Measurements from ENCODE around the gene CDH4.

The CDH4 gene

DNA sequence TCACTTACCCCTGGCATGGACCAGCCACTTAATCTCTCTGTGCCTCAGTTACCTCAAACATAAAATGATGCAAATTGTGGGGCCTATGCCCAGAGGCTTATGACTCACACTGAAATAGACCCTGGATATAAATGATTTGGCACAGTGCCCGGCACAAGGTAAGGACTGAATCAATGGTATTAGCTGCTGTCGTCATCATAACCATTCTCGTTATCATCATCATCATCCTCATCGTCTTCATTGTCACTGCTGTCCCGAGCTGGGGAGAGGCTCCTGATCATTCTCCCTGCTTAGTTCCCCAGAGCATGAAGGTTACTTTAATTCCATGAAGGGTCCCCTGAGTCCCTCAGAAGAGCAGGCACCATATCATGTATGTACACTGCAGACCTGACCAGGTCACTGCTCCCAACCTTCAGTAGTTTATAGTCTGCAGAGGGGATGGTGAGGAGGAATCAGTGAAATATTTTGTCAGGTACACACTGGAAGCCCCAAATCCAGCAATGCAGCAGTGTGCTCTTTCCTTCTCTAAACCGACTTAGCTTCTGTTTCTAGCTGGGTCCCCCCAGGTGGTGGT lies 664.3 kb downstream of the CDH4 start:
- DNase-seq: no peak

- no peak for DNase-seq
Measured at GRCh38 chr20:61917474-61918145, 665.5 kb downstream of the CDH4 start.

DNA sequence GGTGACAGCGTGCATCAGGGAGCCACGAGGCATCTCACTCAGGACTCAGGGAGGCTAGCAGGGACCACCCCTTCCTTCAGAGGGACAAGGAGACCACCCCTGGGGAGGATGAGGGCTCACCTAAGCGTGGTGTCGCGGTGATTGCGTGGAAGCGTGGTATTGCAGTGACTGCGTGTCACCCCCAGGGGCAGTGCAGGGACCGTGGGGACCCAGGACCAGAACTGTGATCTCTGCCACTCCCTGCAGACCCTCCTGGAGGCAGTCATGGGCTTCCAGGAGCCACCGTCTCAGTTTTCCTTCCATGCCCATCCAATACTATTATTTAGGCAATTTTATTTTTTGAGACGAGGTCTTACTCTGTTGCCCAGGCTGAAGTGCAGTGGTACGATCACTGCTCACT lies 666.5 kb downstream of the CDH4 start:
- DNase-seq: no peak

GRCh38 chr20:61919239-61919638 lies 667.2 kb downstream of the CDH4 start:
- no peak for DNase-seq

- DNase-seq: no peak
Measured at GRCh38 chr20:61919675-61920365, 667.8 kb downstream of the CDH4 start.

- no peak for DNase-seq
Measured at GRCh38 chr20:61922411-61922810, 670.4 kb downstream of the CDH4 start.

GRCh38 chr20:61922936-61923335 lies 670.9 kb downstream of the CDH4 start:
- DNase-seq: no peak

DNA sequence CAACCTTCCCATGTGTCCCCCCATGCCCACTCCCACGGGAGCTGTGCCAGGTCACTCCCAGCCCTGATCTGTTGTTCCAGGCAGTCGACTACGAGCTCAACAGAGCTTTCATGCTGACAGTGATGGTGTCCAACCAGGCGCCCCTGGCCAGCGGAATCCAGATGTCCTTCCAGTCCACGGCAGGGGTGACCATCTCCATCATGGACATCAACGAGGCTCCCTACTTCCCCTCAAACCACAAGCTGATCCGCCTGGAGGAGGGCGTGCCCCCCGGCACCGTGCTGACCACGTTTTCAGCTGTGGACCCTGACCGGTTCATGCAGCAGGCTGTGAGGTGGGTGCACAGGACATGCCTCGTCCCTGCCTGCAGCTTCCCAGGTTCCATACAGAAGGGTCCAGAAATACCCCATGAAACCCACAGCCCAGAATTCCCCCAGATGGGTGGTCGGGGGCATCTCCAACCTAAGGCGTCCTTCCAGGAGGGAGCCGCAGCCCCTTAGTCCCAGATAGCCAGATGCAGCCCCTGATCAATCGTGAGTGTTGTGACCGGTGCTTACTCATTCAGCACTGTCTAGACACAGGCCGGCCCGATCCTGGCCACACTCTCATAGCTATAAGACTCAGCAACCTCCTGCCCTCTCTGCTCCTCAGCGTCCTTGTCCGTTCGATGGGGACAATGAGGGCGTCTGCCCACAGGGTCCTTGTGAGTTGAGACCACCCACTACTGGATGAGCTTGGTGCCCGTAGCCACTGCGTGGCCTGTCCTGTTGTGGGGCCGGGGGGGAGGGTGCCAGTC lies 671.5 kb downstream of the CDH4 start:
- no peak for DNase-seq

DNA sequence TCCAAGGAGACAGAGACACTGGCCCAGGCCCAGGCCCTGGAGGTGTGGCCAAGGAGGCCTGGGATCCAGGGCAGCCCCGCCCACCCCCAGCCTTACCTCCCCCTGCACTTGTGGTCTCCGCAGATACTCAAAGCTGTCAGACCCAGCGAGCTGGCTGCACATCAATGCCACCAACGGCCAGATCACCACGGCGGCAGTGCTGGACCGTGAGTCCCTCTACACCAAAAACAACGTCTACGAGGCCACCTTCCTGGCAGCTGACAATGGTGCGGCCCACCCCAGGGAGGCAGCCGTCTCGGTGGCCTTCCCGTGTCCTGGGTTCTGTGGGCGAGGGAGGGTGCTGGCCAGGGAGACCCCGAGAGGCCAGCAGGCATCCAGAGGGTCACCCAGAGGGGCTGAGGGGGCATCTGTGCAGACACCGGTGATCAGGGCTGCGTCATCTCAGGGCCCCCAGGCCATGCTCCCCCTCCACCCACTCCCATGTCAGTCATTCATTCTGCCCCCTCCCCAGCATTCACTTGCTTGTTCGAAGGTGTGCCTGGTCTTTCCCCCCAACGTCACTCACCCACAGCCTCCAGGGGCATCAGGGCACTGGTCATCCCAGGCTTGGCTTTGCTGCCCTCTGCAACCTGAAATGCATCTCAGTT lies 672.3 kb downstream of the CDH4 start:
- no peak for DNase-seq

DNA sequence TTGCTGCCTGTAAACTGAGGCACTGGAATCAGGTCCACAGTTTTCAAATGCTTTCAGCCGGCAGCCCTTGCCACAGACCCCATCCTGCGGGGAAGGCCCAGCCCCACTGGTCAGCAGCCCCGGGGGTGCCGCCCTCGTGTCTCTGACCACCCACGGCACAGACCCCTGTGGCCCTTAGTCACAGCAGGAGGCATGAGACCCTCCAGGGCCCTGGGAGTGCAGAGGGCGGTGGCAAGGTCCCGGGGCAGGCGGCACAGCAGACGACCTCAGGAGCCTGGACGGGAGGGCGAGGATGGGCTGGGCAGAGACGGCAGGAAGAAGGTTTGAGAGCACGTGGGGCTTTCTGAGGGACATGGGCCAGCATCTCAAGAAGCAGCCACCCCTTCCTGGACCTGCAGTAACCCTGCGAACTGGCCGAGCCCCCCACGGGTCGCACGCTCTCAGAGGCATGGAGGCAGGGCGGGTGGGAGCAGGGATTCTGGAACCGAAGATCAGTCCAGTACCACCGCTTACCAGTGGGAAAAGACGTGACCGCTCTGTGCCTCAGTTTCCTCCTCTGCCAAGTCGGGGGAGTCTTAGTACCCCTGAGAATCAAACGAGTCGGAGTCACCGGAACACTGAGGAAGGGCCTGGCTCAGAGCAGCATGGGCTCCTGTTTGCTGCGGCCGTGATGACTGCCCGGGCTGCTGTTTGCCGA lies 672.9 kb downstream of the CDH4 start:
- DNase-seq: no peak

GRCh38 chr20:61925555-61926252 lies 673.6 kb downstream of the CDH4 start:
- no peak for DNase-seq

- DNase-seq: no peak
Measured at GRCh38 chr20:61926253-61926613, 674.2 kb downstream of the CDH4 start.

- no peak for DNase-seq
Measured at GRCh38 chr20:61926796-61927192, 674.7 kb downstream of the CDH4 start.

- DNase-seq: no peak
Measured at GRCh38 chr20:61927193-61927825, 675.2 kb downstream of the CDH4 start.

DNA sequence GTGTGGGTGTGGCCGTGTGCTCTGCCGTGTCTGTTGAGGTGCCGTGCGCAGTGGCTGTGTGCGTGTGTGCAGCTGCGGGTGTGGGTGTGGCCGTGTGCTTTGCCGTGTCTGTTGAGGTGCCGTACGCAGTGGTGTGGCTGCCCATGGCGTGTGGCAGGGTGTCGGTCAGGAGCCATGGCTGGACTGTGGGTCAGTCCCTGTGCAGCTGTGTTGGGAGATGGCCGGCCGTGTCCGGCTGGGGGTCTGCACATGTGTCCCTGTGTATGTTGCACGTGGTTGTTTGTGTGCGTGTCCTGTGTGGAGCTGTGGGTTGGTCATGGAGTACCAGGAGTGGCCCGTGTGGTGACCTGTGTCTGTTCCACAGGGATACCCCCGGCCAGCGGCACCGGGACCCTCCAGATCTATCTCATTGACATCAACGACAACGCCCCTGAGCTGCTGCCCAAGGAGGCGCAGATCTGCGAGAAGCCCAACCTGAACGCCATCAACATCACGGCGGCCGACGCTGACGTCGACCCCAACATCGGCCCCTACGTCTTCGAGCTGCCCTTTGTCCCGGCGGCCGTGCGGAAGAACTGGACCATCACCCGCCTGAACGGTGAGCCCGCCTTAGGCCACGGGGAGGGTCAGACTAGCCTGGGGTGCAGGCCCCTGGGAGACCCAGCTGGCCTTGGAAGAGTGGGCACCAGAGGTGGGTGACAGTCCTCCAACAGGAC lies 675.9 kb downstream of the CDH4 start:
- DNase-seq: no peak

- no peak for DNase-seq
Measured at GRCh38 chr20:61929561-61929960, 677.5 kb downstream of the CDH4 start.

DNA sequence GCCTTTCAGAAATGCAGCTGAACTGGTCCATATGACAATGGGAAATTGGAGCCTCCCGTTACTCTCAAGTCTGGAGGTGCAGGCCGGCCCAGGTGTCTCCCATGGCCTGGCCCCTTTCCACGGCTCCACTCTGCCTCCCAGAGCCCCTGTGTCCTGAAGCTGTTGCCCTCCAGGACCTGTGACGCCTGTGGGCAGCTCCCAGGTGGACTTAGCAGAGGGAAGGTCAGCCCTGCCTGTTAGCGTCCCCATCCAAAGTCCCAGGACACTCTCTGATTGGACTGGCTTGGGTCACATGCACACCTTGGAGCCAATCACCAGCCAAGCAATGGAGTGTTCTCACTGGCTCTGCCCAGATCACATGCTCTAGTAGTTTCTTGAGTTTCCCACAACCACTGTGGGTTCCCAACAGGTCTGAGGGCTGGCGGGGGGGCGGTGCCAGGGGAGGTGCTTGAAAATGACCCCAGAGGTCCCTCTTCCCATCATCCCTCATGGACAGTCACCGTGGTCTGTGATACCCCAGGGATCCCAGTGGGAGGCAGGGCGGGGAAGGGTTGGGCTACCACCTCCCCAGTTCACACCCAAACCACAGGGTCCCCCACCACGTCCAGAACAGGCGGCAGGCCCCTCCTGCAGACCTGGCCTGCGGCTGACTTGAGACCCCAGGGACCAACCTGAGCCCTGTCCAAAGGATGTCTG lies 678.1 kb downstream of the CDH4 start:
- no peak for DNase-seq

DNA sequence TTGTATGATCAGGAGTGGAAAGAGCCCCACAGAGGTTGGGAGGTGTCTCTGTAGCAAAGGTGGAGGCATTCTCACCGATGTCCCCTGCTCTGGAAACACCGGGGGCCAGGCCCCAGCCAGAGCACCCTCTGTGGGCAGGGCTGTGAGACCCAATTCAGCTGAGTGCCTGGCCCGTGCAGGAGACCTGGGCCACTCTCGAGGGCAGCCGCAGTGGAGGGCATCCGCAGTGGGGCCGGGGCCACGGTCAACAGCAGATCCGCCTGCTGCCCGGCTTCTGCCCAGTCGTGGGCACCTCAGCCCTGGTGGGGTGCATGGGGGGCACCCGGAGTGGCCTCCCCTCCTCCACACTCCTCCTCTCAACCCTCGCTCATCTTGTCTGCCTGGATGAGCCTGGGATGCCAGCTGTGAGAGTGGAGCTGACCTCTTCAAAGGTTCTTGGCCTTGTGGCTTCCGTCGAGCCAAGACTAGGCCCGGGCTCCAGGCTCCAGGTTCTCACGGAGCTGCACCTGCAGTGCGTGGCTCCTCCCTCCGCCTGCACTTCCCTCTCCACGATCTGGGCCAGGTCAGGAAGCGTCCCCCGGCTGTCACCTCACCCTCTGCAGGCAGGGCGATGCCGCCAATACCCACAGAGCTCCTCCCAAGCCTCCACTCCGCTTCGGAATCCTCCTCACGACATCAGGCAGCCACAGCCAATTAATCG lies 678.9 kb downstream of the CDH4 start:
- DNase-seq: no peak

DNA sequence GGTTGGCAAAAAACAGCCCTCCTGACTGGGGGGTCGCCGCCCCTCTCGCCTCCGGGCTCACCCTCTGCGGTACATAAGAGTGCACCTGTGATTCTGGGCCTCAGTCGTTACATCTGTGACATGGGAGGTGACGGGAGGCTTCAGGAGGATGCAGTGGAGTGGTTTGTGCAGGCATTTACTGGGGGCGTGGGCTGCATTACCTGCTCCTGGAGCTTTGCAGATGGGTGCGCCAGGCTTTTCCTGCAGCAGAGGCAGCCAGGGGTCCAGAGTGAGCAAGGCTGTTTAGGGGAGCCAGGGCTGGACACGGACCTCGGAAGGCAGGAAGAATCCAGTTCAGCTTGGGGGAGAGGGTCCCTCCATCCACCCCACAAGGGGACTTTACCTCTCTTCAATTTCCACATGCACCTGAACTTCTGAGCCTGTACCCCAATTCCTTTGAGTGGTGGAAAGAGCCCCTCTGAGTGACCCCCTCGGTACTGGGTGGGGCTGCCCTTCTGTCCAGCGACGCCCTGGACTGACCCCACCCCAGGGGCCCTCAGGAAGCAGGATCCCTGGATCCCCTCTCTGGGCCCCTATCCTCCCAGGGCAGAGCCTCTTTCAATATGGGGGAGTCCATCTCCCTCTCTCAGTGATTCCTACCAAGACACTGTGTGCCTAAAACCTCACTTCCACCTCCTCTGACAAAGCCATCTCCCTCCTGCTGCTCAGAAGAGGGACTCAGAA lies 679.6 kb downstream of the CDH4 start:
- no peak for DNase-seq
